GM18520 (cell line): ENCODE data around the gene TNFAIP1.
"Not testable (repeated sequence)": the region's sequence is repeated elsewhere in the genome, so short reads cannot be mapped to it uniquely, and the experiment has no call there.

Experiments
- ATAC-seq: cut with Tn5 transposase; IDR thresholded peaks from one replicate; pipeline ENCODE4 v1.9.1; 2021; ENCODE audit not compliant: unreplicated experiment

TNFAIP1 gene

GRCh38 chr17:28335201-28335958 lies at the start of gene TNFAIP1, which contains the start of gene IFT20:
TNFAIP1 (plus strand) TSS chr17:28335761; CDS start chr17:28339522, 3,761 bp downstream.
IFT20 (minus strand) TSS chr17:28335472; CDS start chr17:28331985, 3,487 bp downstream.
- peak; percentile 96 for ATAC-seq

GRCh38 chr17:28285965-28286364 lies 49.6 kb upstream of the TNFAIP1 start:
- no peak for ATAC-seq

GRCh38 chr17:28290703-28291102 lies 44.9 kb upstream of the TNFAIP1 start:
- no peak for ATAC-seq

GRCh38 chr17:28291780-28292330 lies 43.7 kb upstream of the TNFAIP1 start:
- ATAC-seq, result no peak

GRCh38 chr17:28292878-28293277 lies 42.7 kb upstream of the TNFAIP1 start:
- not testable (repeated sequence) for ATAC-seq

- ATAC-seq, result no peak
Observed at GRCh38 chr17:28293994-28294393, 41.6 kb upstream of the TNFAIP1 start.

GRCh38 chr17:28295677-28296578 lies 39.6 kb upstream of the TNFAIP1 start:
- no peak for ATAC-seq

- ATAC-seq, result no peak
Observed at GRCh38 chr17:28298449-28298848, 37.1 kb upstream of the TNFAIP1 start.

- no peak for ATAC-seq
Observed at GRCh38 chr17:28306954-28307401, 28.6 kb upstream of the TNFAIP1 start.

GRCh38 chr17:28313841-28314240 lies 21.7 kb upstream of the TNFAIP1 start:
- ATAC-seq, result no peak

GRCh38 chr17:28315846-28316705 lies 19.5 kb upstream of the TNFAIP1 start:
- ATAC-seq, result no peak

GRCh38 chr17:28317099-28317965 lies 18.2 kb upstream of the TNFAIP1 start:
- no peak for ATAC-seq

- ATAC-seq, result no peak
Observed at GRCh38 chr17:28317966-28318758, 17.4 kb upstream of the TNFAIP1 start.

GRCh38 chr17:28318759-28319597 lies 16.6 kb upstream of the TNFAIP1 start, which contains the start of gene TMEM97:
TMEM97 (plus strand) TSS chr17:28319200; CDS start chr17:28319240, 40 bp downstream.
- peak; percentile 95 for ATAC-seq

GRCh38 chr17:28319598-28319935 lies 16.0 kb upstream of the TNFAIP1 start:
- ATAC-seq, result no peak

- no peak for ATAC-seq
Observed at GRCh38 chr17:28320215-28321061, 15.1 kb upstream of the TNFAIP1 start.

GRCh38 chr17:28324267-28324745 lies 11.3 kb upstream of the TNFAIP1 start:
- no peak for ATAC-seq
